LNCAP (cell line): ENCODE measurements around the gene KCNMB4.

Source experiments
- TF ChIP-seq, protein P1 (sequence below): fragments of 450-650 bp; IDR thresholded peaks from 2 replicates; pipeline ENCODE4 v1.5.1; 2017; ENCODE audit warnings: mild to moderate bottlenecking

Gene KCNMB4, protein sequence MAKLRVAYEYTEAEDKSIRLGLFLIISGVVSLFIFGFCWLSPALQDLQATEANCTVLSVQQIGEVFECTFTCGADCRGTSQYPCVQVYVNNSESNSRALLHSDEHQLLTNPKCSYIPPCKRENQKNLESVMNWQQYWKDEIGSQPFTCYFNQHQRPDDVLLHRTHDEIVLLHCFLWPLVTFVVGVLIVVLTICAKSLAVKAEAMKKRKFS

DNA sequence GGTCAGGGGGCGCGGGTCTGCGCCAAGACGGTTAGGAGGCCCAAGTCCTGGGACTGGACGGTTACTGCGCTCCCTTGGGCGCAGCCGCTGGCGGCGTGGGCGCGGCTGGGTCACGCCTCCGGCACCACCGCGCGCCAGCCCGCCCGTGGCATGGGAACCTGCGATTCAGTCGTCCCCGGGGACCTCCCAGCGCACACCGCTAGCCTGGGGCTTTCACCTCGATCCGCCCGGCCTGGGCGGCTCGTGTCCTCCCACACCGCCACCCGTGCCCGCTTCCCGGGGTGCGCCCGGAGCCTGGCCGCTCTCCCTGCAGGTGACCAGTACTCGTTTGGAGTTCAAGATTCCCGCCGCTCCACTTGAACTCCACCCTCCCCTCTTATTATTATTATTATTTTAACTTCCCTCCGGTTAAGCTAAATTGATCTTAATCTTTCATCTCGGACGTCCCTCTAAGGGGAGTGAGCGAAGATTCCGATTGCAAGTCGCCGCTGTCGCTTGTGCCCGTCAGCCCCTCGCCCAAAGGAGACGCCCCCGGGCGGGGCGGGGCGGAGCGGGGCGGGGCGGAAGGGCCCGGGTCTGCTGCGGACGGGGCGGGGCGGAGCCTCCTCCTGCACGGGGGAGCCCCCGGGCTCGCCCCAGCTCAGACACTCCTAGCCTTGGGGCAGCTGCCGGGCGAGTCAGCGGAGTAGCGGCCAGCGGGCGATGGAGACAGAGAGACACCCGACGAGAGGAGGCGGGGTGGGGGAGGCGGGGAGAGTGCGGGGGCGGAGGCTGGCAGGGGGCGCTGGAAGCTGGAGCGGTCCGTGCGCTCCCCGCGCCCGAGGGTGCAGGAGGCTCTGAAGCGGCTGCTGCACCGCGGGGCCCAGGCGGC, at the start of gene KCNMB4:
Gene KCNMB4 (plus strand): TSS at position 643 of the 871 bp plus-strand sequence. CDS start 445 bp downstream, outside the sequence.
- TF ChIP-seq, protein P1, sequence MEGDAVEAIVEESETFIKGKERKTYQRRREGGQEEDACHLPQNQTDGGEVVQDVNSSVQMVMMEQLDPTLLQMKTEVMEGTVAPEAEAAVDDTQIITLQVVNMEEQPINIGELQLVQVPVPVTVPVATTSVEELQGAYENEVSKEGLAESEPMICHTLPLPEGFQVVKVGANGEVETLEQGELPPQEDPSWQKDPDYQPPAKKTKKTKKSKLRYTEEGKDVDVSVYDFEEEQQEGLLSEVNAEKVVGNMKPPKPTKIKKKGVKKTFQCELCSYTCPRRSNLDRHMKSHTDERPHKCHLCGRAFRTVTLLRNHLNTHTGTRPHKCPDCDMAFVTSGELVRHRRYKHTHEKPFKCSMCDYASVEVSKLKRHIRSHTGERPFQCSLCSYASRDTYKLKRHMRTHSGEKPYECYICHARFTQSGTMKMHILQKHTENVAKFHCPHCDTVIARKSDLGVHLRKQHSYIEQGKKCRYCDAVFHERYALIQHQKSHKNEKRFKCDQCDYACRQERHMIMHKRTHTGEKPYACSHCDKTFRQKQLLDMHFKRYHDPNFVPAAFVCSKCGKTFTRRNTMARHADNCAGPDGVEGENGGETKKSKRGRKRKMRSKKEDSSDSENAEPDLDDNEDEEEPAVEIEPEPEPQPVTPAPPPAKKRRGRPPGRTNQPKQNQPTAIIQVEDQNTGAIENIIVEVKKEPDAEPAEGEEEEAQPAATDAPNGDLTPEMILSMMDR: no peak

DNA sequence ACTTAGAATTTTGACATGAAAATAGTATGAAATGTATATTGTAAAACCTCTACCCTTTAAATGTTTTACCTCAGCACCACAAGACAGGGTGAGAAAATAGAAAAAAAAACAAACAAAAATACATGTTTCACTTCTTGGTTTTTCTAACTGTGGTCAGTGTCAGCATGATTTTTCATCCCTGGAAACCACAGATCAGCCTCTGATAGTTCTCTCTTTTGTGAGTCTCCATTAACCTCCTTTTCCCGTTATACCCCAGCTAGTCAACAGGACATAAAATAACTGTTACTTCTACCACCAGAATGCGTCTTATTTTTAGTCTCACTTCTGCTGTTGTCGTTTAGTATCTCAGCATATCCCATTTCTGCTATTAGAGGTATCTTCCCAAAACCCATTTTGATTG, 48.3 kb upstream of the KCNMB4 start:
- TF ChIP-seq, protein P1: no peak

DNA sequence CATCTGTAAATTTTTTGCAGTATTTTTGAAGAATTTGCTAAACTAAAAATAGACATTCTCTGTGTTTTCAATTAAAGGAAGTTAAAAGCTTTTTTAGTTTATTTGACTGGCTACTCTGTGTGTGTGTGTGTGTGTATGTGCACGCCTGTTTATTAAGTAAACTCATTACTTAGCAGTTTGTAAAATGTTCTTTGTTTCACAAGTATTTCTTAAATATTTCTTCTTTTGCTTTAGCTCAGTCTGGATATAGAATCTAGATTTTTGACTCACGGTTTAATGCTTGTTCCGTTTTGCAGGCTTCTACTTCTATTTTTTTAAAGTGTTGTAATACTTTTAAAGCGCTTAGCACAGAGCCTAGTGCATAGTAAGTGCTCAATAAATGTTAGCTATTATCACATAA, 46.5 kb upstream of the KCNMB4 start:
- TF ChIP-seq, protein P1: no peak

DNA sequence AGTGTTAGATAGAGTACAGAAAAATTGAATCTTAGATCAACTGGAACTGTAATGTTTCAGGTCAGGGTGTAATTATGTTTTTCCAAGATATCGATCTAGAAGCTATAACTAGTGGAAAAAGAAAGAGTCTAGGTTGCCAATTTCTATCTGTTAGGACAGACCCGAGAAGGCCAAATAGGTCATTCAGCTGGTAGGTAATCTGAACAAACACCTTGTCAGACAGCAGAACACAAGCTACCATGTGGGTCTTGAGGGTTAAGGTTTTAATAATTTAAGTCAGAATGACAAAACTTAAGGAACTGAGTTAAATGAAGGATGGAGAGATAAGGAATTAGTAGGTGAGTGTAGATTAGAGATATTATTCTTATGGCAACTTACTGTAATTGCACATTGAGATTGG, 44.9 kb upstream of the KCNMB4 start:
- TF ChIP-seq, protein P1: no peak

DNA sequence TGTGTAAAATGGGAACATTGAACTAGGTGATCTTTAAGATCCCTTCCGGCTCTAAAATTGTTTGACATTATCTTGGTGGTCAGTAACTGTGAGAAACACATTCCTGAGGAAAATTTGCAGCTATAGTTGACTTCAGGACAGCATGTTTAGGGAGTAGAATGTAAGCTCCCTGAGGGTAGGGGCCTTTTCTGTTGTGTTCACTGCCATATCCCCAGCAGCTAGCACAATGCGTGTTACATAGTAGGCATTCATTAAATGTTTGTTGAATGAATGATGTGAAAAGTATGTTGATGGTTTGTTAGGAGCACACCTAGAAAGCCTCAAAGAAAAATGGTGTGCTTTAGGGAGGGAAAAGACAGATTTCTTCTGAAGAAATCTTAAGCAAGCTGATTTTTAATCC, 38.5 kb upstream of the KCNMB4 start:
- TF ChIP-seq, protein P1: no peak

DNA sequence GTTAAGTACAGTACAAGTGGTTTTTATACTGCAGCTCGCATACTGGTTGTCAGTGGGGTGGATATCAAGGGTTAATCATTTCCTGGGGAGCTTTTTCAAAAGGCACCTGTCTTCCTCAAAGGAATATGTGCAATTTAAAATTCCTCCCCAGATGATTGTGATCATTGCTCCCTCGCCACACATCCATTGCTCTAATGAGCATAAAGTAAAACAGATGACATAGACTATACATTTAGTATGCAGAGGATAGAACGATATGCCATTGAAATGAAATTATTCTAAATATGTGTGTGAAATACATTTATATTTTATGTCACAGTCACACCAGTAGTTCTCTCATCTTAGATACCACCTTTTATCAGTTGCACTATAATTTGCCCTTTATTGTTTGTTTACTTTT, 36.4 kb upstream of the KCNMB4 start:
- TF ChIP-seq, protein P1: no peak

DNA sequence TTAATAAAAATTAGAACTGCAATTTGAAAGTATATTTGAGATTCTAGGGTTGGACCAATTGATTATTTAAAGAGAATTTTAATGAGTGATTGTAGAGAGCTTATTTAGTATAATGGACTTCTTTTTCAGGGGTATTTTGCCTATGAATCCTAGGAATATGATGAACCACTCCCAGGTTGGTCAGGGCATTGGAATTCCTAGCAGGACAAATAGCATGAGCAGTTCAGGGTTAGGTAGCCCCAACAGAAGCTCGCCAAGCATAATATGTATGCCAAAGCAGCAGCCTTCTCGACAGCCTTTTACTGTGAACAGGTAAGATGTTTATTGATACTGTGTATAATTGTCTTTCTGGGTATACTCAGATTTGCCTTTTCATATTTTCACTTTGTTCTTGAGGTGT, 35.9 kb upstream of the KCNMB4 start:
- TF ChIP-seq, protein P1: no peak
